SH-SY5Y (cell line): ENCODE data around the gene RTP3.

Source experiments
- GATA2 ChIP-seq: IDR thresholded peaks from 2 replicates; pipeline ENCODE4 v1.6.1; 2011; ENCODE audit warnings: mild to moderate bottlenecking, low read depth, low read length
- GATA3 ChIP-seq: IDR thresholded peaks from 2 replicates; pipeline ENCODE4 v1.6.1; 2011; ENCODE audit warnings: low read depth, mild to moderate bottlenecking, low read length, moderate library complexity

Gene RTP3

DNA sequence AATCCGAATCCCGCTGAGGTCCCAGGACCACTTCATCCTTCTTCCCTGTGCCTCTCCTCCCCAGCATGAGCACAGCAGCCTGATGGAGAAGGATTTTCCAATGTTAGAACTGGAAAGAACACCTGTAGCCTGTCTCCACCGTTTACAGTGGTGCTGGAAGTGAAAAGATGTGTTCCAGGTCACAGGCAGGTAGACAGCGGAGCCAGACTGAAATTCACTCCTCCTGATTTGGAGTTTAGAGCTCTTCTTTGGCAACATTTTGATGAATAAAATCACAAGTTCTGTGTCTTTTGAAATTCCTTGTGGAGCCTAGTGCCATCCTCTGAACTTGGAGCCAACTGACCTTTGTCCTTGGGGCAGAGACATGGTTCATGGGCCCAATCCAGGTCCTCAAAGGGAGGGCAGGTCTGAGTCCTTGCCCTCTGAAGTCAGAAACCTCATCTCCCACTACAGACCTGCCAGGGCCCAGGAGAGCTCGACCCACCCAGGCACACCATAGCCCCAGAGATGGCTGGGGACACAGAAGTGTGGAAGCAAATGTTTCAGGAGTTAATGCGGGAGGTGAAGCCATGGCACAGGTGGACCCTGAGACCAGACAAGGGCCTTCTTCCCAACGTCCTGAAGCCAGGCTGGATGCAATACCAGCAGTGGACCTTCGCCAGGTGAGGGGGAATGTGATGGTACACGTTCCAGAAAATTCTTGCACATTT lies at the start of gene RTP3:
TSS of gene RTP3 (plus strand) at position 421 of the 710 bp plus-strand sequence. CDS start at position 508, 87 bp downstream.
- TF ChIP-seq GATA3, result no peak
- no peak for TF ChIP-seq GATA2

DNA sequence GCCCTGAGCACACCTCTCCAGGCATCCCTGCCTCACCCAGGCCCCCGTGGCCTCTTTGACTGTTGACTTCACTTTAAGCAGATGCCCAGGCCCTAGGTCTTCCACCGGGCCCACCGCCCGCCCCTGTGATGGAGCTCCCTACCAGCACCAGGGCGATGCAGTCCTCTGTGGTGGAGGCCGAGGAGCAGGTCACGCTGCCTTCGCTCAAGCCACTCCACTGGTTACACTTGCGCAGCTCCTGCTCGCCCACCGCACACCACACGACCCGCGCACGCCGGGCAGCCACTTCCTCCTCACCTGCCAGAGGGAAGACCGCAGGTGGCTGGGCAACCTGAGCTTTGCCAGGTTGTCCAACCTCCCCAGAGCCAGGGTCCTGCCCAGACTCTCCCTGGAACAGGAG lies 49.1 kb upstream of the RTP3 start:
- TF ChIP-seq GATA3 (no peak), GATA2 (no peak)

- TF ChIP-seq GATA2 (no peak), GATA3 (no peak)
Observed at GRCh38 chr3:46449755-46450552, 47.8 kb upstream of the RTP3 start.

DNA sequence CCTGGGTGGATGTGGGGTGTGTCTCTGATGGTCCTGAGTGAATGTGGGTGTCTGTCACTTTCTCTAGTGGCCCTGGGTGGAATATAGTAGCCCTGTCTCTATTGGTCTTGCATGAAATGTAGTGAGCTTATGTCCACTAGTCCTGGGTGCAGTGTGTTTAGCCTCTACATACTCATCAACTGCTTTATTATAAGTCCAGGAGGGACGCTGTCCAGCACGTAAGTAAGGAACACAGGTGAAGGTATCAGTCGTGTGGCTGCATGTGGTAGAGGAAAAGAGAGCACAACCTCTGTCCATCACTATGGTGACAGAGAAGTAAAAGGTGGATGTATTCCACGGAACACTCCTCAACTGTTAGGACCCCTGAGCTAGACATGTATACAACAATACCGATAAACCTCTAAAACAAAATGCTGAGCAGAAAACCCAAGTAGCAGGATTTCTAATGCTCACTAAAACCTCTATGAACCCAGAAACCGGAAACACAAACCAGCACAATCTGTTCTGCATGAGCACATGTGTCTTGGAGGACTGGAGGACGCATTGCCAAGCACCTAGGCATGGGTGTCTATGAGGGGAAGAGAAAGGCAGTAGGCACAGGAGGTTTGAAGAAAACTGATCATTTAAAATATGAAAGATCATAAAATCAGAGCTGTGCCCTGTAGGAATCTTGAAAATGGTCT lies 44.1 kb upstream of the RTP3 start:
- TF ChIP-seq GATA3 (no peak), GATA2 (no peak)

- TF ChIP-seq GATA3, result no peak
- no peak for TF ChIP-seq GATA2
Observed at GRCh38 chr3:46454209-46454595, 43.6 kb upstream of the RTP3 start.

- no peak for TF ChIP-seq GATA2
- TF ChIP-seq GATA3, result no peak
Observed at GRCh38 chr3:46454606-46455005, 43.2 kb upstream of the RTP3 start.

DNA sequence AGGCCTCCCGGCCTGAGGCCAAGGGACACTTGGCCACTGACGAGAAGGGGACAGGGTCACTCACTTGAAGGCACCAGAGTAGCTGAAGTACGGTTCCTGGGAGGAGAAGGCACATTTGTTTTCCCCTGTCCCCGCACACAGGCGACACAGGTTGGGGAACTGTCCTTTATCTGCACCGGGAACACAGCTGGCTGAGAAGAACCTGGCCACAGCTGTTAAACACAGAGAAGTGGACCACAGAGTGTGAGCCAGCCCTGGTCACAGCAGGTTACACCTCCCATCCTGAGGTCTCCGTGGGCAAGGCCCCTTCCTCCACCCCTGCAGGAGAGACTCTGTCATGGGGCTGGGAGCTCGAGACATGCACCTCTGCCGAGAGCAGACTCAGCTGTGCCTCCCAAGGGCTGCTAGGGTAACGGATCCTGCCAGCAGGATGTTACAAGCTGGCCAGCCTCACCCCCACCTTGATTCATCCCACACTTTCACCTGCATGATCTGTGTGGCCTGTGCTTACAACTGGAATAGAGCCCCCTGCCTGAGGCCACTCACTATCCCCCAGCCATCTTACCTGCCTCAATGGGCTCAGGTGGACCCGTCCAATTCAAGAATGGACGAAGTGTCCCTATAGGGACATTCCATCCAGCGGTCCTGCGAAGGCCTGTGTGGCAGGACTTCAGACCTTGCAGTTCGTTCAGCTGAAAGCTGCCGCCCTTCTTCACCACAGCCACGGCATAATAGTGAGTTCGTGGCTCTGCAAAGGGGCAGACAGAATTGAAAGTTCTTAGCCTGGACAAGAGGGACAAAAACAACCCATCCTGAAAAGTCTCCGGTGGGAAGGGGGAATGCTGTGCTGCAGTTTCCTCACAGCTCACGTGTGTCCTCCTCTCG lies 42.3 kb upstream of the RTP3 start:
- TF ChIP-seq GATA2 (no peak), GATA3 (no peak)

- TF ChIP-seq GATA2 (no peak), GATA3 (no peak)
Observed at GRCh38 chr3:46456118-46456517, 41.7 kb upstream of the RTP3 start.

GRCh38 chr3:46460051-46460450 lies 37.7 kb upstream of the RTP3 start:
- TF ChIP-seq GATA2 (no peak), GATA3 (no peak)

GRCh38 chr3:46462111-46462510 lies 35.7 kb upstream of the RTP3 start:
- TF ChIP-seq GATA2 (no peak), GATA3 (no peak)

DNA sequence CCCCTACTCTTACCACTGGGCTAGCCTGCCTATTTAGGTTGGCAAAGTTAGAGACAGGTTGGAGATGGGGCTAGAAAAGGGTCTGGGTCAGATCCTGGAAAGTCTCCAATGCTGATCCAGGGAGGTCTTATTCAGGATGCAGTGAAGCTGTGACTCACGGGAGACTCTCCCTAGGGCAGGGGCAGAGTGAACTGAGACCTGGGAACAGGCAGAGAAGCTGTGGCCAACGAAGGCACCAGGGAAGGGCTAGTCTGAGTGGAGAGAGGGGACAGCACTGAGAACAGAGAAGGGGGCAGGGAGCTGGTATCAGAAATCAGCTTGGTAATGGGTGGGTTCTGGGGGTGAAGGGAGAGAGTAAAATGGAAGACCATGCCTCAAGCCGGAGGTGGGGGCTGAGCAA lies 35.3 kb upstream of the RTP3 start:
- TF ChIP-seq GATA3 (no peak), GATA2 (no peak)

DNA sequence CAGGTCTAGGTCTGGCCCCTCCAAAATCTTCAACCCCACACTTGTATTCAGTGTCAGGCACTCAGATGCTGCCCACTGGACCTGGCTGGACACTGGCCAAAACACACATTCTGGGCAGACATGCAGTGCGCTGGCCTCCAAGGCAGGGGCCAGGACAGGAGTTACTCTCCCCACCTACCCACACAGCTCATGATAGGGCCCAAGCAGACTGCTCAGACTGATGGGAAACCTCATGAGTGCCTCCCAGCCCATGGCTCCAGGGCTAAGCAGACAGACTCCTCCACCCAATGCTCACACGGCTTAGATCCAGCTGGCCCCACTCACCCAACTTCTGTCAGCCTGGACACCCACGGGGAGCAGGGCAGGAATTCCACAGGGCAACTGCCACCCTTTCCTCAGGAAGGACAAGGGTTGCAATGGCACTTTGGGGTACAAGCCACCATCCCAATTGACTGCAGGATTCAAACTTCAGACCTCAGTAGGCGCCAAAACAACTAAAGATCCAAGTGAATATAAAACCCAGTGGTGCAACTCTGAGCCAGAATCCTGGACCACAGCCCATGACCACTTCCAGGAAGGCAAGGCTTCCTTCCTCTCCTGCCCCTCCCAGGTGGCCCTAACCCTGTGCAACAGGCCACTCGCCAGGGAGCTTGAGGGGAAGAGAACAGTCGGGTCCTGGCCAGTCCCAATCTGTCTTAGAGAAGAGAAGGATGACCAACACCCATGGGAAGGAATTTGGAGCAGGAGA lies 34.5 kb upstream of the RTP3 start:
- TF ChIP-seq GATA3 (no peak), GATA2 (no peak)

GRCh38 chr3:46463868-46464241 lies 33.9 kb upstream of the RTP3 start:
- no peak for TF ChIP-seq GATA3
- no peak for TF ChIP-seq GATA2
